ENCODE results near the gene DCLK1. TPM values are rescaled to one million over a fixed set of nuclear protein-coding genes. Genes with fewer than 3 reads are reported as not detected.

Gene DCLK1
- total RNA-seq, 1 donor from 2014 or later: 6.4 TPM

DNA sequence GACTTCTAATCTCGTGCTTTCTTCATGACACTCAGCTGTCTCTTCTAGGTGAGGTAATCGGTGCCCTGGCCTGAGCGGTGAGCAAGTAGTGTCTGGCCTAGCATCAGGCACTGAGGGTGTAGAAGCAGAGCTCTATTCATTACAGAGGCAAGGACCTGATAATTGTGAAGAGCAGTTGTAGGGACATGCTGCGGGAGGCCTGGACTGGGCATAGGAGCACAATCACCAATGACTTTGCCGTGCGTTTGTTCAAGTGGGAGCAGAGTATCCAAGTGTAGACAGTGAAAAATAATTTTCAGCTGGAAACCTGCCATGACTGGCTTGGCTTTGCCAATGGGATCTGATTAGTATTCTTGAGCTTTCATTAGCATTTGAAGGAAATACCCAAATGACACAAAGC is 32.1 kb upstream of the DCLK1 start:
- DNase-seq (ENCODE audit: low spot score): no peak
- no peaks in the 10 kb centered on the region for H3K9me3 ChIP-seq (ENCODE audit: low read depth)
- no peaks in the 10 kb centered on the region for H3K27me3 ChIP-seq
- Mint-ChIP-seq H3K36me3 (no peaks in the 10 kb centered on the region), H3K4me3 (no peak overlapping the region), H3K9me3 (no peaks in the 10 kb centered on the region), H3K27ac (no peak overlapping the region), H3K27me3 (ENCODE audit: insufficient read depth, low read depth) (no peaks in the 10 kb centered on the region), H3K4me1 (peaks cover 6% of the 10 kb centered on the region)
- H3K4me2 ChIP-seq: no peak overlapping the region
- no peaks in the 10 kb centered on the region for H3K4me1 ChIP-seq
- no peaks in the 10 kb centered on the region for H3K79me2 ChIP-seq (ENCODE audit: low read depth)
- no peak overlapping the region for H2AFZ ChIP-seq (replicated peaks)
- no peak overlapping the region for H3K9ac ChIP-seq
- H3F3A ChIP-seq (ENCODE audit: low read depth): no peaks in the 10 kb centered on the region
- H3K36me3 ChIP-seq: no peaks in the 10 kb centered on the region
- H4K20me1 ChIP-seq (ENCODE audit: low read depth): no peaks in the 10 kb centered on the region
- no peak overlapping the region for H3K27ac ChIP-seq
- TF ChIP-seq EZH2phosphoT487 (IDR thresholded peaks at IDR 0.05): no peak
- TF ChIP-seq, protein P1, sequence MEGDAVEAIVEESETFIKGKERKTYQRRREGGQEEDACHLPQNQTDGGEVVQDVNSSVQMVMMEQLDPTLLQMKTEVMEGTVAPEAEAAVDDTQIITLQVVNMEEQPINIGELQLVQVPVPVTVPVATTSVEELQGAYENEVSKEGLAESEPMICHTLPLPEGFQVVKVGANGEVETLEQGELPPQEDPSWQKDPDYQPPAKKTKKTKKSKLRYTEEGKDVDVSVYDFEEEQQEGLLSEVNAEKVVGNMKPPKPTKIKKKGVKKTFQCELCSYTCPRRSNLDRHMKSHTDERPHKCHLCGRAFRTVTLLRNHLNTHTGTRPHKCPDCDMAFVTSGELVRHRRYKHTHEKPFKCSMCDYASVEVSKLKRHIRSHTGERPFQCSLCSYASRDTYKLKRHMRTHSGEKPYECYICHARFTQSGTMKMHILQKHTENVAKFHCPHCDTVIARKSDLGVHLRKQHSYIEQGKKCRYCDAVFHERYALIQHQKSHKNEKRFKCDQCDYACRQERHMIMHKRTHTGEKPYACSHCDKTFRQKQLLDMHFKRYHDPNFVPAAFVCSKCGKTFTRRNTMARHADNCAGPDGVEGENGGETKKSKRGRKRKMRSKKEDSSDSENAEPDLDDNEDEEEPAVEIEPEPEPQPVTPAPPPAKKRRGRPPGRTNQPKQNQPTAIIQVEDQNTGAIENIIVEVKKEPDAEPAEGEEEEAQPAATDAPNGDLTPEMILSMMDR (IDR thresholded peaks at IDR 0.05): no peak
- TF ChIP-seq EZH2 (IDR thresholded peaks at IDR 0.05): no peak
- H3K4me3 ChIP-seq: no peak overlapping the region

DNA sequence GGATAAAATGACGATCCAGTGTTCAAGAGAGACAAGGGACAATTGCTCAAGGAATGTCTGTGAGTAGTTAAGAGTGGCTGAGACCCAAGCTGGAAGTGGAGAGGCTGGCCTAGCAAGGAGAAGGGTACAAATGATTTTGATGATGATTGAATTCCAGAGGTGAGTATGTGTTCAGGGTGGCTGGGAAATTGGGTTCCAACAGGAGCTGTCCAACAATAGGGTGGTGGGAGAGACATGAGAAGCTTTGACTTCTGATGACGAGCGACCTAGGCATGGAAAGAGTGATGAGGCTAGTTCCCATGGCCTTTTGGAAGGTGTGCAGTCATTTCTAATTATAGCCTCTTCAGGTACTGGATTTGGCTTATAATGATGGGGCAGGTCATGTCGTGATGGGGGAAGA is 29.1 kb upstream of the DCLK1 start:
- Histone ChIP-seq H3K9ac (no peak overlapping the region), H3K4me3 (no peak overlapping the region), H3K4me1 (peaks cover under 1% of the 10 kb centered on the region), H3K4me2 (no peak overlapping the region), H3K79me2 (ENCODE audit: low read depth) (no peaks in the 10 kb centered on the region), H4K20me1 (ENCODE audit: low read depth) (no peaks in the 10 kb centered on the region), H3K27me3 (peaks cover 15% of the 10 kb centered on the region), H3K36me3 (no peaks in the 10 kb centered on the region), H2AFZ (replicated peaks) (no peak overlapping the region), H3F3A (ENCODE audit: low read depth) (no peaks in the 10 kb centered on the region), H3K27ac (no peak overlapping the region), H3K9me3 (ENCODE audit: low read depth) (no peaks in the 10 kb centered on the region)
- Mint-ChIP-seq H3K9me3 (no peaks in the 10 kb centered on the region), H3K36me3 (no peaks in the 10 kb centered on the region), H3K27ac (no peak overlapping the region), H3K27me3 (ENCODE audit: insufficient read depth, low read depth) (no peaks in the 10 kb centered on the region), H3K4me1 (peaks cover 12% of the 10 kb centered on the region), H3K4me3 (no peak overlapping the region)
- no peak for DNase-seq (ENCODE audit: low spot score)
- TF ChIP-seq EZH2 (IDR thresholded peaks at IDR 0.05) (no peak), EZH2phosphoT487 (IDR thresholded peaks at IDR 0.05) (no peak)
- TF ChIP-seq, protein P1 (IDR thresholded peaks at IDR 0.05): no peak

DNA sequence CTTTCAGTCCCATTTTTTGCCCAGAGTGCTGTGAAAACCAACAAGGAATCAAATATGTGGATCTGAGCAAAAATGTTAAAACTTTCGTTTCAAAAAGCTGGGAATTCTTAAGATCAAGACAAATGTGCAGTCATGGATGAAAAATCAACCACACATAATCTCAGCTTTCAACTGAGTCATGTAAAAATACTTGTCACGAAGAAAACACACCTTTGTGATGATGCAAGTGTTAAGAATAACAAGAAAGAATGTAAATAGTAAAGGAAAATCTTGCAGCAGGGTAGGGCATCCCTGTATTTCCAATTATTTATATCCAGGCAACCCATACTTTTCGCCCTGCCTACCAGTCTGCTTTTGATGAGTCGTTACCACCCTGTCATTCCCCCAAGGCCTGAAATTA is 27.4 kb upstream of the DCLK1 start:
- Mint-ChIP-seq H3K4me1 (peaks cover 16% of the 10 kb centered on the region), H3K9me3 (no peaks in the 10 kb centered on the region), H3K36me3 (no peaks in the 10 kb centered on the region), H3K27ac (no peak overlapping the region), H3K4me3 (no peak overlapping the region), H3K27me3 (ENCODE audit: insufficient read depth, low read depth) (no peaks in the 10 kb centered on the region)
- Histone ChIP-seq H3K9ac (no peak overlapping the region), H3F3A (ENCODE audit: low read depth) (no peaks in the 10 kb centered on the region), H3K79me2 (ENCODE audit: low read depth) (no peaks in the 10 kb centered on the region), H4K20me1 (ENCODE audit: low read depth) (no peaks in the 10 kb centered on the region), H3K9me3 (ENCODE audit: low read depth) (no peaks in the 10 kb centered on the region), H2AFZ (replicated peaks) (no peak overlapping the region), H3K4me1 (peaks cover 7% of the 10 kb centered on the region), H3K36me3 (no peaks in the 10 kb centered on the region), H3K27ac (no peak overlapping the region), H3K4me3 (no peak overlapping the region), H3K4me2 (no peak overlapping the region), H3K27me3 (peaks cover 28% of the 10 kb centered on the region)
- no peak for DNase-seq (ENCODE audit: low spot score)
- TF ChIP-seq, protein P1 (IDR thresholded peaks at IDR 0.05): no peak
- TF ChIP-seq EZH2 (IDR thresholded peaks at IDR 0.05) (no peak), EZH2phosphoT487 (IDR thresholded peaks at IDR 0.05) (no peak)
